Stomach (tissue), 4 donors: ENCODE data around the gene ANXA9.

Experiments used
- POLR2A ChIP-seq, 4 donors: fragments of 450-650 bp; IDR thresholded peaks; one replicate each; pipeline ENCODE4 v1.6.1; 2016; ENCODE audit warnings: antibody characterized with exemption in 4 of 4, control low read depth in 2 of 4, mild to moderate bottlenecking in 1 of 4, moderate library complexity in 1 of 4
- POLR2AphosphoS5 ChIP-seq, 3 donors: sonication (generic); formaldehyde crosslinking; IDR thresholded peaks; one replicate each; pipeline ENCODE4 v1.6.1; 2016; ENCODE audit warnings: antibody characterized with exemption in 3 of 3

DNA sequence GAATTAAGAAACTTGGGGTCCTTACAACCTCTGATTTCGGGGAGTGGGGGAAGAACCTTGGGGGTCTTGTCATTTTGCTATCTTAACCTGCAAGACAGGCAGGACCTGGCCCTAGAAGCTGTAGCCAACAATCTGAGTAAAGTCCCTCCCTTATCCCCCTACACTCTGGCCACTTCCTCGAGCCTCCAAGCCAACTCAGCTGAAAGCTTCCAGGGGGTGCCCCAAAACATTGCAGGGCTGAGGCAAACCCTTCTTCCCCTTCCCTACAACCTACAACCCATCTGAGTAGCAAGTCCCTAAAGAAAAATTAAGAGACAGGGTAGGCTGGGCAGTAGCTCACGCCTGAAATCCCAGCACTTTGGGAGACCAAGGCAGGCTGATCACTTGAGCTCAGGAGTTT lies 12.5 kb upstream of the ANXA9 start:
- TF ChIP-seq POLR2A (IDR thresholded peaks at IDR 0.05) (no peak), POLR2AphosphoS5 (IDR thresholded peaks at IDR 0.05) (no peak)
